NCI-H146 treated with DMSO at 0.1 percent for 48 hours (cell line): Measurements from ENCODE around the gene PCYOX1L.
"Not testable (repeated sequence)": the region's sequence is repeated elsewhere in the genome, so short reads cannot be mapped to it uniquely, and the experiment has no call there.

ENCODE experiments used
- DNase-seq: peaks from one replicate; lab custom pipeline; 2025; ENCODE audit not compliant: unreplicated experiment; lab: John Stamatoyannopoulos, UW

PCYOX1L gene

DNA sequence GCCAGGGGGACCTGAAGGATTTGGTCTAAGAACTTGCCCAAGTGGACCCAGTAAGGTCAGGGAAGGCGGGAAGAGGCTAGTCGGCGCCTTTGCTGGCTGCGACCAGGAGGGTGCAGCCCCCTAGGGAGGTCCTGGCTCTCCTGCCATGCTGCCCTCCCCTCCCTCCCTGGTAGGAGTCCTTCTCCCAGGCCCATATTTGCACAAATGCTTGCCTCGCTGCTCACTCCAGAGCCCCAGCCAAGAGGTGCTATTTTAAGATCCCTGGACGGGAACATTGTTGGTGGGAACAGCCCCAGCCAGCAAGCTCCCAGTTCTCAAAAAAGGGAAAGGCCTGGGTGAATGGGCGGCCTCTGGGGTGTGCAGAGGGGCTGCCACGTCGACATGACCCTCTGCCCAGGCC, 25.6 kb downstream of the PCYOX1L start:
- DNase-seq = no peak

DNA sequence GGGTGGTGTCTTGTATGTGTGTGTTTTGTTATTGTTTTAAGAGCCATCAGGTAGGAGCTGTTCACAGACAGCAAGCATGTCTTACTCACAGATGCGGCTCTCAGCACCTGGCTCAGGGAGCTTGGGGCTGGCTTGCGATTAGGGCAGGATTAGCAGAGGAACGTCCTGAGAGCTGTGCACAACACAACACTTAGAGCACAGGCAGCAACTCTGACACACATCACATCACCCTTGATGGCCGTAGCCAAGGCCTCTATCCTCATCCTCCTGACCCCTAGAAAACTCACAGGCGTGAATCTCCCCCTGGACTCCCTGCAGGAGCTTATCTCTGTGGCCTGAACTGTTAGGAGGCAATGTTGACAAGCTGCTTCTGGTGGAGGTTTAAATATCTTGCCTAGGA, 28.3 kb downstream of the PCYOX1L start:
- no peak for DNase-seq

DNA sequence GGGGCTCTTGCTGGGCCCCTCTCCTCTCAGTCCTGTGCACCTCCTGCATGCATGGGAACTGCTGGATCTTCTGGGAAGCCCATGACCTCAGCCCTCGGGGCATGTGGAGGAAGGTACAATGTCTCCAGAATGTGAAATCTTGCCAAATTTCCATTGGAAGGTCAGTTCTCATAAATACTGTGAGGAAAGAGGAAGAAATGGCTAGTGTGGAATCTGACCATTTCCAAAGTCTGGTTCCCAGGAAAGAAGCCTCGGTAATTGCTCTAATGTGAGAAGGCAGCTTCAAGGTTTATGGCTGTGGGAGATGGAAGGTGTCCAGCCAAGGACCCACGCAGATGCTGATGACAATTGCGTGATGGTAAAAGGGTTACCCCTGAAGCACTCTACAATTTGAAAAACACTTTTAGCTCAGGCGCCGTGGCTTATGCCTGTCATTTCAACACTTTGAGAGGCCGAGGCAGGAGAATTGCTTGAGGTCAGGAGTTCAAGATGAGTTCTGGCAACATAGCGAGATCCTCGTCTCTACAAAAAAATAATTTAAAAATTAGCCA, 29.3 kb downstream of the PCYOX1L start:
- no peak for DNase-seq

DNA sequence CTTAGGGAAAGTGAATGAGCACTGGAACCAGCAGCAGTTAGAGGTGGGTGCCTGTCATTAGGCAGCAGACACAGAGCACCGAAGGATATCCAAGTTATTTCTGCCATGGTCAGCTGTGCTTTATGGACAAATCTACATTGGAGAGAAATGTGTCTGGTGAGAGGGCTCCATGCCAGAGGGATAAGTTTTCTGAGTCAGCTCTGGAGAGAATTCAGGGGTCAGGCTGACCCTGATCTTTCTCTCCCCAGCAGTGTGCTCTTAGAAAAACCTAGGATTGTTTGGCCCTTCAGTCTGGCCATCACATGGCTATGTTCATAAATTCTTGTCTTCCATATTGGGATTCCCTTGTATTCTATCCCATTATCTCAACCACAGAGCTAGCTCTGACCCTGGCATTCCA, 30.1 kb downstream of the PCYOX1L start:
- no peak for DNase-seq

DNA sequence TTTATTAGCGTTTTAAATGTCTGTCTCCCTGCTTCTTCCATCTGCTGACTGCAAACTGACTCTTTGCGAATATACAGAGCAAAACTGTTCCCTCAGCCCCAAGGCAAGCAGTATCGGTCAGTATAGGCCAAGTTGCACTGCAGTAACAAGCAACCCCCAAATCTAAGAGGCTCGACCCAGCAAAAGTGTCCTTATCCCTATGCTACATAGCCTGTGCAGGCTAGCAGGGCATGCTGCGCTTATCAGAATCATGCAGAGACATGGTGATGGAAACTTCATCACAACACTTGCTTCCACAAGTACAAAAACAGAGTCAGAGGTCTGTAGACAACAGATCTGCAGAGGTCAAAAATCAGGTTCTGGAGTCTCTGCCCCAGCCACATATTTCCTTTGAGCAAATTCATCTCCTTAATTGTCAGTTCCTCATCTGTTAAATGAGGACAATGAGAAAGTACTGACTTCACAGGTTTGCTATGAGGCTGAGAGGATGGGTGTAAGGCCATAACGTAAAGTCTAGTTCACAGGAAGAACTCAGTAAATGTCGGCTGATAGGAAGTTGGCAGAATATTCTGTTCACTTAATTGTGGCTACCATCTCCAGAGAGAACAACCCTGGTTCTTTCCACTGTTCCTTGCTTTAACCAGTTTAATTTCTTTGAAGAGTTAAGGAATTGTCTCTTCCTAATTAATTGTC, 30.8 kb downstream of the PCYOX1L start:
- no peak for DNase-seq

DNA sequence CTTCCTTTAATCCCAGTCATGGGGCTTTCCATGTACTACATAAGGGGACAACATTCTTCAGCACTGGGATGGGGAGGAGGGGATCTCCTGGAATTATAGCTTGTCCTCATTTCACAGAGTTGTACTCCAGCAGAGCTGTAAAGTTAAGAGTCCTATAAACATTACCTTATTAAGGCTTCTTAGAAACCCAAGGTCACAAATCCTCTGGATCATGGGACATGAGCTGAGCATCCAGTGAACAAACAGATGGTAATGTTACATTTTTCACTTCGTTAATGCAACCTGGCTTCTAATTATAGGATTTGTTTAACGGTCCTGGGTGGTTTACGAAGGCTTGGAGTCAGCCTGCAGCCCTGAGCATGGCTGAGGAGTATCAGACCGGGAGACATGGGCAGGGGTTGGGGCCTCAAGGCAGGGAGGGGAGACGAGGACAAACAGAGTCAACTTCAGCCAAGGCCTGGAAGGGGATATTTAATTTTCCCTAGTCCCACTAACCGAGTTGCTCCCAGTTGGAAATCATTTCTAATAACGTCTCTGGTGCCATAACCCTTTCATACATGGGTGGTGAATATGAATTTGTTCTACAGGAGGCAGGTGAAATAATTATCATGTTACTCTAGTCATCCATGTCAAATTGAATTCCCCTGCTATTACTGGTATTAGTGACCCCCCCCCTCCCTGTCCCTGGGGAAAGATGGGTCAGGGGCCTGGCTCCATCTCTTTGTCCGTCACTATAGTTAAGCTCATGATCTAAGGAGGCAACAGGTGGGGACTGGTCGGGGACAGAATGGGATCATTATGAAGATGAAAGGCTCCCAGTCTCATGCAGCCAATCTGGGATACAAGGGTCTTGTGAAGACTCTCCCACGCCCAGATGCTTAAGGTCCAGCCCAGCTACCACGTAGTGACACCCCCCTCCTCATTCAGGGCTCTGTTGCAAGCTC, 32.0 kb downstream of the PCYOX1L start:
- DNase-seq = no peak

DNA sequence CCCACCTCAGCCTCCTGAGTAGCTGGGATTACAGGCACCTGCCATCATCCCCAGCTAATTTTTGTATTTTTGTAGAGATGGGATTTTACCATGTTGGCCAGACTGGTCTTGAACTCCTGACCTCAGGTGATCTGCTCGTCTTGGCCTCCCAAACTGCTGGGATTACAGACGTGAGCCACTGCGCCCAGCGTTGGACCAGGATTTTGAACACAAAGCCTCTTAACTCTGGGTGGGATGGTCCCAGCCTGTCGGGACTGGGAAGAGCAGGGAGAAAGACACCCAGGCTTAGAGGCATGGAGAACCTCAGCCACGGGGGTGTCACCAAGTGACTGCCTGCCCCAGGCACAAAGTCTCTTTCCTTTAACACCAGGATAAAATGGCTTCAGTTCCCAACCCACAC, 33.2 kb downstream of the PCYOX1L start:
- DNase-seq = not testable (repeated sequence)

DNA sequence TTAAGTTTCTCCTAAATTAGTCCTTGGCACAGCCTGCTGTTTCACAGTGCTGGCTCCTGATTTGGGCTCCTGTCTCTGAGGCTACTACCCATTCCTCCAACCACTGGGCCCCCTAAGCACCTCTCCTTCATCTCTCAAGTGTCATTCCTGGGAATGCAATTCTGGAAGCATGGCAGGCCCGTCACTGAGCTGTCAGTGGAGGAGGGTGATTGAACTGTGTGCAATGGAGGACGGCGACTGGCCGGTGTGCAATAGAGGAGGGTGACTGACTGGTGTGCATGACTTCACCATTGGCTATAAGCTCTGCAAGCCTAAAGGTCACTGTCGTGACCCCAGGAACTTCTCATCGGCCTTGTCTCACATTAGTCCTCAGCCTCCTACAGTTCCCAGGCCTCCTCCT, 33.7 kb downstream of the PCYOX1L start:
- DNase-seq = no peak

DNA sequence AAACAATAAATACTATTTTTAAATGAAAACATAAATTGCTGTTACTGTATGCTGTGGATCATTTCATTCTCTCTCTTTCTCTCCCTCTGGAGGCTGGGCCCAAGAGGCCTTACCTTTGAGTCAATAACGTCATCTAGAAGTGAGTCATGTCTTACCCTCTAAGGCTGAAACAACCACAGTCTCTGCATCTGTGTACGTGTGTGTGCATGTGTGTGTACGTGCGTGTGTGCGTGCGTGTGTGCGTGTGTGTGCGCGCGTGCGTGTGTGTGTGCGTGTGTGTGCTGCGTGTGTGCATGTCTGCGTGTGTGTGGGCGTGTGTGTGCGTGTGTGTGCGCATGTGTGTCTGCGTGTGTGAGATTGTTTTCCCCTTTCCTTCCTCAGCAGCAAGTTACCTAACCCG, 34.9 kb downstream of the PCYOX1L start:
- DNase-seq = no peak

DNA sequence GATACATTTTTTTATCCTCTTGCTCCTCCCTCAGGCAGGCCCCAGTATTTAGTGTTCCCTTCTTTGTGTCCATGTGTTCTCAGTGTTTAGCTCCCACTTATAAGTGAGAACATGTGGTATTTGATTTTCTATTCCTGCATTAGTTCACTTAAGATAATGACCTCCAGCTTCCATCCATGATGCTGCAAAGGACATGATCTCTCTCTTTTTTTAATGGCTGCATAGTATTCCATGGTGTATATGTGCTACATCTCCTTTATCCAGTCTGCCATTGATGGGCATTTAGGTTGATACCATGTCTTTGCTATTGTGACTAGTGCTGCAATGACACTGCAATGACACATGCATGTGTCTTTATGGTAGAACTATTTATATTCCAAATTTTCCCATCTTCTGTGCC, 37.1 kb downstream of the PCYOX1L start:
- not testable (repeated sequence) for DNase-seq

DNA sequence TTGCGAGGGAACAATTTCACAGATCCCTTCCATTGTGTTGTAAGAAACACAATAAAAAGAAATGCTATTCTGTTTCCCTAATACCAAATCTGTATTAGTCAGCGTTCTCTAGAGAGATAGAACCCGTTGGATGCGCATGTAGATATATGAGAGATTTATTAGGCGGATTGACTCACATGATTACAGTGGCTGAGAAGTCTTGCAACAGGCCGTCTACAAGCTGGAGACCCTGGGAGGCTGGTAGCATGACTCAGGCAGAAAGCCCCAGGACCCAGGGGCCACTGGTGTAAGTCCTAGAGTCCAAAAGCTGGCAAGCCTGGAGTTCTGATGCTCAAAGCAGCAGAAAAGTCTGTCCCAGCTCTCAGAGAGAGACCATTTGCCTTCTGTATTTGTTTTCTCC, 39.7 kb downstream of the PCYOX1L start:
- no peak for DNase-seq

DNA sequence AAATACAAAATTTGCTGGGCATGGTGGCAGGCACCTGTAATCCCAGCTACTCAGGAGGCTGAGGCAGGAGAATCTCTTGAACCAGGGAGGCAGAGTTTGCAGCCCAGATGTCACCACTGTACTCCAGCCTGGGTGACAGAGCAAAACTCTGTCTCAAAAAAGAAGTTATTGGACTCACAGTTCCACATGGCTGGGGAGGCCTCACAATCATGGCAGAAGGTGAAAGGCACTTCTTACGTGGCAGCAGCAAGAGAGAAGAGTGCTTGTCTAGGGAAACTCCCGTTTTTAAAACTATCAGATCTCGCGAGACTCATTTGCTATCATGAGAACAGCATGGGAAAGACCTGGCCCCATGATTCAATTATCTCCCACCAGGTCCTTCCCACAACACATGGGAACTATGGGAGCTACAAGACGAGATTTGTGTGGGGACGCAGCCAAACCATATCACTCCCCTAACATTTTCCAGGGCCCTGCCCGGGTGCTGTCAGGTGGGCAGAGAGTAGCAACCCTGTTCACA, 41.0 kb downstream of the PCYOX1L start:
- DNase-seq = not testable (repeated sequence)

DNA sequence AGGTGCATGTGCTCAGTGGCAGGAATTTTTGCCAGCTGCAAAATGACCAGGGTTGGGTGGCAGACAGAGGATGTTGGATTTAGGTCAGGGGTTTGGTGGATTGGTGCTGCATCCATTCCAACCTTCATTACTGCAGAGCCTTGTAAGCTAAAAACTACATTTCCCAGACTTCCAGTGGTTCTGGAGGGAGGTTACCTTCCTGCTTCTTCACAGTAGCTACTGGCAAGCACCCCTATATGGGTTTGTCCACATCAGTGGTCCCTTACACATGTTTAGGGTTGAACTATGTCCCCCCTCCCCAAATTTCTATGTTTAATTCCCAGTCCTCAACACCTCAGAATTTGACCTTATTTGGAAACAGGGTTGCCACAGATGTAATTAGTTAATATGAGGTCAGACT, 41.9 kb downstream of the PCYOX1L start:
- no peak for DNase-seq

DNA sequence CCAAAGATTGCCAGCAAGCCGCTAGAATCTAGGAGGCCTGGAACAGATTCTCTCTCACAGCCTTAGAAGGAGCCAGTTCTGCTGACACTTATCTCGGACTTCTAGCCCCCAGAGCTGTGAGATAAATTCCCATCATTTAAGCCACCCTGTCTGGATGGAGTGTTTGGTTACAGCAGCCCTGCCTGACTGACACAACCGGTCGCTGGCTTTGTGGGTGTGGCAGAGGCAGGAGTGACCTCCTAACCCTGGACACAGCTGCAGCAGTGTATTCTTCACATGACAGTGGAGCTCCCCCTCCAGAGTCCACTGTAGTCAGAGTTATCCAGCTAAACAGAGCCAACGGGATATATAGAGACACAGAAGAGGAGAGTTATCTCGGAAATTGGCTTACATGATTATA, 42.5 kb downstream of the PCYOX1L start:
- no peak for DNase-seq

DNA sequence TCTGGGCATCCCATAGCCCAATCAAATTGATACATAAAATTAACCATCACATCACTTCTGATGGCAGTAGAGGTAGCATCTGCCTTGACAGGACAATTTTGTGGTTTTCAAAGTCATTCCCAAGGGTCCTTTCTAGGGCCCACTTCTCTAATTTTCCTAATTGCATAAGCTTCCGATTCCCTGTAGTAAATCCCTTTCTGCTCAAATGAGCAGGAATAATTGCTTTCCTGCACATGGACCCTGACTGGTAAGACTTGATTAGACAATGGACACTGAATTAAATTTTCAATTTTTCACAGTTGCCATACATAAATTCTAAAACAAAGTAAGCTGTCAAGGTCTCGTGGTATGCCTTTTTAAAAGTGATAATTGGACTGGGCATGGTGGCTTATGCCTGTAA, 43.2 kb downstream of the PCYOX1L start:
- no peak for DNase-seq

DNA sequence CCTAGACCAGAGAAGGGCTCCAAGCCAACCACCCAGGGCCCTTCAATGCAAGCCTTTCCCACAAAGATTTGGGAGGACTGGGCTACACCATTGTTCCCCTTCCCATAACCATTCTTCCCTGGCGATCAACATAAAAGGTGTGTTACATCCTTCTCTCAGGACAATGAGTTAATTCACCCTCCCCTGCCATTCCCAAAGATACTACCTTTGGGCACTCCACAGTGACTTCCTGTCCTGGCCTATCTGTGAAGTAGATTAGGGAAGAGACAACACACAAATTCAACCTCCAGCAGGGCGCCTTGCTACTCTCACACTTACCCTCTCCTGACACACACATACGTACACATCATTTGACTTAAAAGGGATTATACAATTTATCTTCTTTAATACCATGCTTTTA, 44.4 kb downstream of the PCYOX1L start:
- DNase-seq = no peak

DNA sequence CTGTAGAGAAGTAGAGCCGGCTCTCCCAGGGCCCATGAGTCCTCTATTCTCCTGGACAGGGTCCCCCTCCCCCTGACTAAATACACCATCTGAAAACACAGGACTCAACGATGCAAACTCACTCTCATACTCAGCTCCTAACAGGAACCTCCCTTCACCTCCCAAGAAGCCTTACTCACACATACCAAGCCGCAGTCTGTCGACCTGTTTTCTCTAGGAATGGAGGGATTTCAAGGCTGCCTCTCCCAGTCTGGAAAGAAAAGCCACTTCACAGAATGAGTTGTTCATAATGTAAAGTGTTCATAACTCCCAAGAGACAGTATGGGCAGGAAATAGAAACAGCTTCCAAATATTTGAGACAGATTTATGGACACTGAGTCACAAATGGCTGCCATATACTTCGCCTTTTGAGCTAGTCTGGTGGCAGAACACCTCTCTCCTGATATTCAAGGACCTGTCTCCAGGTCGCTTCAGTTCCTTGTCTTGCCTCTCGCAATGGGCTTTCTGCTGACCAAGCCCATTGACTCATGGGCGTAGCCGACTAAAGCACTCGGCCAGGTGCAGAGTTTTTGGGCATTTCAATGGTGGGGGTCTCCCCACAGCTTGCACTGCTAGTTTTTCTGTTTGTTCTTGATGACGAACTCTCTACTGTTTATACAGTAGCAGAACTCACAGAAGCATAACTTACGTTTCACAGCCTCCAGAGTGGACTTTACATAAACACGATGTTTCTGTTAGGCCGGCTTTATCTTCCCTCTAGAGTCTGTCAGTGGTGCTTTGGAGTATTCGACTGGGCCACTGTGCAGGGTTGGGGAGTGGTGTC, 46.3 kb downstream of the PCYOX1L start:
- DNase-seq = no peak

DNA sequence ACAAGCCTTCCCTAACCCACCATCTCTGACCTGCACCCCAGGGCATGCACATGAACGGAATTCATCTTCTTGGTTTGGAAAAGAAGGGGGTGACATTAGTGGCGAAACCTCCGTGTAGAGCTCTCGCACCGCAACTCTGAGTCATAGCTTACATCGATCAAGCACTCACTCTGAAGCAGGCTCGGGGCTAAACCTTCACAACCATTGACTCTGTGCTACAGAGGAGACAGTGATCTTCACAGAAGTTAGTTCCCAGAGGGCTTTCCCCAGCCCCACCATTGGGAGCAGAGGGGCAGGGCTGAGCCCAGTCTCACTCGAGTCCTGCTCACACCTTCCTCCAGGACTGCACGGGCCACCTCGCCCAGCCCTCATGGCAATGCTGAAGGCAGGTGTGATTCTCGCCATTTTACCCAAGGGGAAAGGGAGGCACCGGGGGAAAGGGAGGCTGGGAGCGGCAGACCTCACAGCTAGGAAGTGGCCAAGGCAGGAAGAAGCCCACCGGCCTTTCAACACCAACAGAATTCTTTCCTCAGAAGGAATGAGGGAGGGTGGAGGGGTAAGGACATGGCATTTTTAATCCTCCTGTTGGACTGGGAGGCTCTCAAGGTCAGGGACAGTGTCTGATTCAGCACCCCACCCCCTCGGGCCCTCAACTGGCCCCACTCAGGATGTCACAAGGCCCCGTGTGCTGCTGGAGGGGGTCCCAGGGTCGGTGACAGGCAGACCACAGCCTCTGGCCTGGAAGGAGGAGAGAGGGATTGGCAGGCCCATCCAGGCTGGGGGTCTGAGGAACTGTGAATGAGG, 47.1 kb downstream of the PCYOX1L start:
- no peak for DNase-seq

DNA sequence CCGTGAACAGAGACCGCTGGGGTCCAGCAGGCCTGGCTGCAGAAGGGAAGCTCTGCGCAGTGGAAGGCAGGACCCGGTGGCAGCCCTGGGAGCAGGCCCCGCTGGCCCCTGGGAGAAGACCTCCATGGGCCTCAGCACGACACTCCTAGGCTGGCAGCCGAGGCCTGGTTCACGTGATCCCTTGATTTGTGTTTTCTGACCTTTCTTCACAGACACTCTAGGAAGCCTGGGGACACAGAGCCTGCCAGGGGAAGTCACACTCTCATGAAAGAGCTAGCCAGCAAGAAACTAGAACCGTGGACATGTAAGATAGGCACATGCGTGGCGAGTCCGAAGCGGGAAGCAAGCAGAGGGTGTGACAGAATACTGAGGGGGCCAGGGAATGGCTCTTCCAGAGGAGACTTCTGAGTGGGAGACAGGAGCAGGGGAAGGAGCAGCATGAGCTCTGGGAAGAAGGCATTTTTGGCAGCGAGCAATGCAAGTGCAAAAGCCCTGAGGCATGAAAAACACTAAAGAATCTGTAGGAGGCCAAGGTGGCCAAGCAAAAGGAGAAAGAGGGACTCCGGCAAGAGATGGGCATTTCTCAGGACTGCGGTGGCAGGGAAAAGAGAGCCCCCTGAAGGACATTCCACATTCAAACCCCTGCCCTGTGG, 47.8 kb downstream of the PCYOX1L start:
- no peak for DNase-seq
